GM21360 (cell line): ENCODE data around the gene BCOR.

Experiments
- ATAC-seq: cut with Tn5 transposase; IDR thresholded peaks from one replicate; pipeline ENCODE4 v1.9.1; 2021; ENCODE audit warnings: mild to moderate bottlenecking, moderate library complexity; ENCODE audit not compliant: unreplicated experiment

Gene BCOR

GRCh38 chrX:40007131-40007755 lies 90.5 kb downstream of the BCOR start:
- no peak for ATAC-seq

GRCh38 chrX:40006106-40007017 lies 91.4 kb downstream of the BCOR start:
- no peak for ATAC-seq

GRCh38 chrX:40005292-40006011 lies 92.3 kb downstream of the BCOR start:
- no peak for ATAC-seq

GRCh38 chrX:40004921-40005291 lies 92.9 kb downstream of the BCOR start:
- ATAC-seq: no peak

GRCh38 chrX:40004246-40004535 lies 93.6 kb downstream of the BCOR start:
- no peak for ATAC-seq

- ATAC-seq: no peak
These were observed 94.1 kb downstream of the BCOR start for GRCh38 chrX:40003428-40004245.

GRCh38 chrX:40003071-40003427 lies 94.7 kb downstream of the BCOR start:
- ATAC-seq: no peak
